Esophagus squamous epithelium (tissue), 5 donors: Measurements from ENCODE around the gene TM7SF2. TPM values are rescaled to one million over a fixed set of nuclear protein-coding genes. Genes with fewer than 3 reads are reported as not detected.

Experiments
- DNase-seq: peaks from one replicate; lab custom pipeline; 2025; lab: John Stamatoyannopoulos, UW
- H3K27ac ChIP-seq, 4 donors: fragments of 200-600 bp; sonication (generic); one replicate each; pipeline ENCODE4 v1.5.1; 2016 to 2019; ENCODE audit warnings: mild to moderate bottlenecking in 1 of 4
- H3K27me3 ChIP-seq, 4 donors: fragments of 200-600 bp; sonication (generic); 1 replicate in 3 of 4; 2 replicates in 1 of 4; pipeline versions ENCODE4 v1.5.1 to v1.6.0; 2017 to 2021; ENCODE audit warnings: antibody characterized with exemption in 1 of 4
- H3K36me3 ChIP-seq, 3 donors: fragments of 200-600 bp; sonication (generic); one replicate each; pipeline ENCODE4 v1.5.1; 2016 to 2019
- H3K4me1 ChIP-seq, 3 donors: fragments of 200-600 bp; sonication (generic); one replicate each; pipeline ENCODE4 v1.5.1; 2017 to 2019
- H3K4me3 ChIP-seq, 4 donors: fragments of 200-600 bp; sonication (generic); 1 replicate in 3 of 4; 2 replicates in 1 of 4; pipeline ENCODE4 v1.5.1; 2016 to 2019; ENCODE audit warnings: mild to moderate bottlenecking in 2 of 4, moderate library complexity in 1 of 4
- H3K9me3 ChIP-seq, 3 donors: fragments of 200-600 bp; sonication (generic); one replicate each; pipeline ENCODE4 v1.5.1; 2016 to 2019
- POLR2A ChIP-seq, 4 donors: fragments of 450-650 bp; IDR thresholded peaks; one replicate each; pipeline ENCODE4 v1.6.1; 2017; ENCODE audit warnings: antibody characterized with exemption in 4 of 4, mild to moderate bottlenecking in 4 of 4, moderate library complexity in 3 of 4
- WGBS, 2 donors: methylation state at CpG; one replicate each; pipeline ENCODE4 v1.1.5; 2018; 5-methylcytosine and 5-hydroxymethylcytosine counted together
- intact Hi-C: fragments of 100-400 bp; cut with DNase I; formaldehyde crosslinking; loops from one replicate; pipeline ENCODE4 v1.15.0; 2022
- total RNA-seq, 4 donors: library from RNA; depleted of rRNA; stranded (reverse); fragments of >200 nt; gene quantifications; one replicate each; pipeline ENCODE4 v1.1.0, GENCODE V29; 2016
- TF ChIP-seq, protein P1 (sequence below), 6 experiments: fragments of 450-650 bp in 4 of 6; fragments of 200-600 bp in 2 of 6; sonication (generic) in 2 of 6; IDR thresholded peaks; one replicate each; pipeline ENCODE4 v1.5.1; 2016 to 2019; ENCODE audit warnings: antibody characterized with exemption in 6 of 6, mild to moderate bottlenecking in 4 of 6, moderate library complexity in 4 of 6
- donor health status: DM: yes; HTN: yes; CAD: no.

Gene TM7SF2
- total RNA-seq, 4 donors from 2014 or later = 36.4 to 96.5 (median 74.7) TPM

DNA sequence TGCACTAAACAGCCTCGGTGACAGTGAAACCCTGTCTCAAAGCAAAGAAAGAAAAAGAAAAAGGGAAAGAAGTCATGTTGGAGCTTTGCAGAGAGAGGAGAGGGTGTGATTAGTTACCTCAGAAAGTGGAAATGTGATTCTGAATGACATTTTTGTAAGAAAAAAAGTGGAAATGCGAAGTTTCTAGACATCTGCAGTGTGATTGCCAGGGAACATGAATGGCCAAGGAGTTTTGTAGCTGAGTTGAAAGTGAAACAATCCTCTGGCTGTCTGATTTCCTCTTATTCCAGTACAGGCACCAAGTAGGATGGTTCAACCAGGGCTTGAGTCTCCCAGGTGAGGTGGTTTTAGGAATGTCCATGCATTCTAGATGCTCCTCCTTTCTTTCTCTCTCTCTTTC lies 40.5 kb downstream of the TM7SF2 start:
- Histone ChIP-seq H3K4me1 (peaks cover 7 to 49% (median 16%) of the 10 kb centered on the region in 3 donors), H3K27me3 (no peaks in the 10 kb centered on the region), H3K9me3 (peaks cover 0 to 8% (median 0%) of the 10 kb centered on the region in 3 donors), H3K4me3 (no peak overlapping the region), H3K27ac (peak overlapping the region; percentile 16 to 90 (median 87)), H3K36me3 (no peaks in the 10 kb centered on the region)
- TF ChIP-seq, protein P1, sequence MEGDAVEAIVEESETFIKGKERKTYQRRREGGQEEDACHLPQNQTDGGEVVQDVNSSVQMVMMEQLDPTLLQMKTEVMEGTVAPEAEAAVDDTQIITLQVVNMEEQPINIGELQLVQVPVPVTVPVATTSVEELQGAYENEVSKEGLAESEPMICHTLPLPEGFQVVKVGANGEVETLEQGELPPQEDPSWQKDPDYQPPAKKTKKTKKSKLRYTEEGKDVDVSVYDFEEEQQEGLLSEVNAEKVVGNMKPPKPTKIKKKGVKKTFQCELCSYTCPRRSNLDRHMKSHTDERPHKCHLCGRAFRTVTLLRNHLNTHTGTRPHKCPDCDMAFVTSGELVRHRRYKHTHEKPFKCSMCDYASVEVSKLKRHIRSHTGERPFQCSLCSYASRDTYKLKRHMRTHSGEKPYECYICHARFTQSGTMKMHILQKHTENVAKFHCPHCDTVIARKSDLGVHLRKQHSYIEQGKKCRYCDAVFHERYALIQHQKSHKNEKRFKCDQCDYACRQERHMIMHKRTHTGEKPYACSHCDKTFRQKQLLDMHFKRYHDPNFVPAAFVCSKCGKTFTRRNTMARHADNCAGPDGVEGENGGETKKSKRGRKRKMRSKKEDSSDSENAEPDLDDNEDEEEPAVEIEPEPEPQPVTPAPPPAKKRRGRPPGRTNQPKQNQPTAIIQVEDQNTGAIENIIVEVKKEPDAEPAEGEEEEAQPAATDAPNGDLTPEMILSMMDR (IDR thresholded peaks at IDR 0.05) = no peak
- no peak for TF ChIP-seq POLR2A (IDR thresholded peaks at IDR 0.05)
- DNase-seq = no peak
- WGBS, 2 donors = 71 to 77% methylated on average over 2 of the region's 2 CpGs
- intact Hi-C loops = no loop called here

DNA sequence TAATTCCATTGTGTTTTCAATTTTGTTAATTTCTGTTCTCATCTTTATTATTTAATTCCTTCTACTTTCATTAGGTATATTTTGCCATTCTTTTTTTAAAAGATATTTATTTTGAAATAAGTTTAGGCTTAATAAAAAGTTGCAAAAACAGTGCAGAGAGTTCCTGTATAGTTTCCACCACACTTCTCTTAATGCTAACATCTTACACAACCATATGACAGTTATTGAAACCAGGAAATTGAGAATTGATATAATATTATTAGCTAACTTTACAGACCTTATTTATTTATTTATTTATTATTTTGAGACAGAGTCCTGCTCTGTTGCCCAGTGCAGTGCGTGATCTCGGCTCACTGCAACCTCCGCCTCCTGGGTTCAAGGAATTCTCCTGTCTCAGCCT lies 44.6 kb downstream of the TM7SF2 start:
- TF ChIP-seq, protein P1 (IDR thresholded peaks at IDR 0.05) = no peak
- TF ChIP-seq POLR2A (IDR thresholded peaks at IDR 0.05) = no peak
- DNase-seq = no peak
- Histone ChIP-seq H3K36me3 (no peaks in the 10 kb centered on the region), H3K4me3 (no peak overlapping the region), H3K27me3 (no peaks in the 10 kb centered on the region), H3K4me1 (peaks cover 0 to 16% (median 6%) of the 10 kb centered on the region in 3 donors), H3K27ac (no peak overlapping the region), H3K9me3 (no peaks in the 10 kb centered on the region)
- WGBS, 2 donors = 95 to 100% methylated on average over 3 of the region's 3 CpGs
- intact Hi-C loops = no loop called here

DNA sequence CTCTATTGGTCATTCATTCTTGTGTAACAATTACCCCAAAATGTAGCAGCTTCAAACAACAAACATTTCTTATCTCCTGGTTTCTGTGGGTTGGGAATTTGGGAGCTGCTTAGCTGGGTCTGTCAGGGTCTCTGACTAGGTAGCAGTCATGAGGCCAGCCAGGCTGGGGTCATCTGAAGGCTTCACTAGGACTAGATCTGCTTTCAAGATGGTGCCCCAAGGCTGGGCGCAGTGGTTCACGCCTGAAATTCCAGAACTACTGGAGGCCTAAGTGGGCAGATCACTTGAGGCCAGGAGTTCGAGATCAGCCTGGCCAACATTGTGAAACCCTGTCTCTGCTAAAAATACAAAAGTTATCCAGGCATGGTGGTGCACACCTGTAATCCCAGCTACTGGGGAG lies 45.3 kb downstream of the TM7SF2 start:
- no peak for DNase-seq
- no peak overlapping the region for H3K4me3 ChIP-seq
- no peaks in the 10 kb centered on the region for H3K27me3 ChIP-seq
- H3K9me3 ChIP-seq = no peaks in the 10 kb centered on the region
- 80 to 100% methylated on average over 1 of the region's 3 CpGs for WGBS, 2 donors
- peaks cover 0 to 10% (median 0%) of the 10 kb centered on the region in 3 donors for H3K4me1 ChIP-seq
- no peaks in the 10 kb centered on the region for H3K36me3 ChIP-seq
- intact Hi-C loops = no loop called here
- H3K27ac ChIP-seq = no peak overlapping the region
- TF ChIP-seq POLR2A (IDR thresholded peaks at IDR 0.05) = no peak
- TF ChIP-seq, protein P1 (IDR thresholded peaks at IDR 0.05) = no peak

DNA sequence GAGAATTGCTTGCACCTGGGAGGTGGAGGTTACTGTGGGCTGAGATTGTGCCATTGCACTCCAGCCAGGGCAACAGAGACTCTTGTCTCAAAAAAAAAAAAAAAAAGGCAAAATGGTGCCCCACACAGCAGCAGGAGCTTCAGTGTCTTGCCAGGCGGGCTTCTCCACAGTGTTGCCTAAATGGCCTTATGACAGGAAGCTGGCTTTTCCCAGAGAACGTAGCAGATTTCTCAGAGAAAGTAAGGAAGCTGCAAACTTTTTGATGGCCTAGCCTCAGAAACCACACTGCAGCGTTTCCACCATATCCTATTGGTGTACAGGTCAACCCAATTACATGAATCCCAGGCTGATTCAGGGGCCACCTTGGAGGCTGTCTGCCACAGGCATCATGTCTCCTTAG lies 45.7 kb downstream of the TM7SF2 start:
- peaks cover 0 to 7% (median 0%) of the 10 kb centered on the region in 3 donors for H3K4me1 ChIP-seq
- no peak overlapping the region for H3K27ac ChIP-seq
- H3K36me3 ChIP-seq = no peaks in the 10 kb centered on the region
- TF ChIP-seq, protein P1 (IDR thresholded peaks at IDR 0.05) = no peak
- no peak for TF ChIP-seq POLR2A (IDR thresholded peaks at IDR 0.05)
- H3K27me3 ChIP-seq = no peaks in the 10 kb centered on the region
- no peak overlapping the region for H3K4me3 ChIP-seq
- intact Hi-C loops = no loop called here
- no peaks in the 10 kb centered on the region for H3K9me3 ChIP-seq
- WGBS, 2 donors = 76 to 83% methylated on average over 3 of the region's 3 CpGs
- DNase-seq = no peak

DNA sequence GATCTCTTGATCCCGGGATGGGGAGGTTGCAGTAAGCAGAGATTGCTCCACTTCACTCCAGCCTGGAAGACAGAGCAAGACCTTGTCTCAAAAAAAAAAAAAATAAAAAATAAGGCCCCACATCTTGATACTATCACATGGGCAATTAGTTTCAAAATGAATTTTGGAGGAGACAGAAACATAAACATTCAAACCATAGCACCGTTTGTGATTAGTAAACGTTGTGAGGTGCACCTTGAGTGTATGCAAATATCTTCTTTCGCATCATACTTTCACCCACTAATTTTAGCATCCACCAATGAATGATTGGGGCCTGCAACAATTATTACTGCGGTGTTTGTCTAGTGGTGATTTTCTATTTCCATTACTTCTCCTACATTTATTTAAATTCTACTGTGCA lies 47.3 kb downstream of the TM7SF2 start:
- no peak for TF ChIP-seq POLR2A (IDR thresholded peaks at IDR 0.05)
- TF ChIP-seq, protein P1 (IDR thresholded peaks at IDR 0.05) = no peak
- WGBS, 2 donors = 67 to 71% methylated on average over 5 of the region's 5 CpGs

More for the DNA sequence above, 47.3 kb downstream of the TM7SF2 start:
- Histone ChIP-seq H3K27me3 (no peaks in the 10 kb centered on the region), H3K4me3 (no peak overlapping the region), H3K27ac (no peak overlapping the region), H3K36me3 (no peaks in the 10 kb centered on the region), H3K4me1 (no peaks in the 10 kb centered on the region), H3K9me3 (no peaks in the 10 kb centered on the region)
- intact Hi-C loops = no loop called here
- no peak for DNase-seq
